D721Med (cell line): ENCODE results near the gene PUSL1.

Experiments used
- DNase-seq: peaks from one replicate; pipeline ENCODE4 v3.0.0; 2011; ENCODE audit warnings: low spot score; ENCODE audit not compliant: insufficient read length
- FAIRE-seq: peaks from 2 replicates; lab custom pipeline; 2011; peaks lifted over from hg19 to GRCh38; lab: Jason Lieb, UNC
- TF ChIP-seq, protein P1 (sequence below): IDR thresholded peaks from 2 replicates; pipeline ENCODE4 v1.5.1; 2012; ENCODE audit warnings: mild to moderate bottlenecking, control low read depth; ENCODE audit not compliant: insufficient read depth; ENCODE audit errors: missing control alignments

The PUSL1 gene

DNA sequence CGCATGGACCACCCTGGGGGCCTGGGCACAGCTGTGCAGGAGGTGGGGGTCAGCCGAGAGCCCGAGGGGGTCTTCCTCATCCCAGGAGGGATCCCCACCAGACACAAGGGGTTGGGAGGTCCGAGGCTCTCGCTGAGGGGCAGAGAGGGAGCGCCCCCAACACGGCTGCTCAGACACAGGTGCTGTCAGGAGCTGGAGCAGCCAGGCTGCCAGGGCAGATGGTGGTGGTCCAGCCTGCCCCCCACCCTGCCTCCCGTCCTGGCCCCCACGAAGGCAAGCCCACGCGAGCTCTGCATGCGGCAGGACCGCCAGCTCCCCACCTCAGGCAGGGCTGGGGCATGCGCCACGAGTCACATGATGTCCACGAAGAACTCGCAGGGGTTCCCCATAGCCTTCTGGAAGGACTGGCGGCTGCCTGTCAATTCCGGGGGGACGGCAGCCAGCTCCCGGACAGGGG is 27.4 kb downstream of the PUSL1 start:
- DNase-seq (no peak), FAIRE-seq (no peak)
- TF ChIP-seq, protein P1, sequence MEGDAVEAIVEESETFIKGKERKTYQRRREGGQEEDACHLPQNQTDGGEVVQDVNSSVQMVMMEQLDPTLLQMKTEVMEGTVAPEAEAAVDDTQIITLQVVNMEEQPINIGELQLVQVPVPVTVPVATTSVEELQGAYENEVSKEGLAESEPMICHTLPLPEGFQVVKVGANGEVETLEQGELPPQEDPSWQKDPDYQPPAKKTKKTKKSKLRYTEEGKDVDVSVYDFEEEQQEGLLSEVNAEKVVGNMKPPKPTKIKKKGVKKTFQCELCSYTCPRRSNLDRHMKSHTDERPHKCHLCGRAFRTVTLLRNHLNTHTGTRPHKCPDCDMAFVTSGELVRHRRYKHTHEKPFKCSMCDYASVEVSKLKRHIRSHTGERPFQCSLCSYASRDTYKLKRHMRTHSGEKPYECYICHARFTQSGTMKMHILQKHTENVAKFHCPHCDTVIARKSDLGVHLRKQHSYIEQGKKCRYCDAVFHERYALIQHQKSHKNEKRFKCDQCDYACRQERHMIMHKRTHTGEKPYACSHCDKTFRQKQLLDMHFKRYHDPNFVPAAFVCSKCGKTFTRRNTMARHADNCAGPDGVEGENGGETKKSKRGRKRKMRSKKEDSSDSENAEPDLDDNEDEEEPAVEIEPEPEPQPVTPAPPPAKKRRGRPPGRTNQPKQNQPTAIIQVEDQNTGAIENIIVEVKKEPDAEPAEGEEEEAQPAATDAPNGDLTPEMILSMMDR = no peak

DNA sequence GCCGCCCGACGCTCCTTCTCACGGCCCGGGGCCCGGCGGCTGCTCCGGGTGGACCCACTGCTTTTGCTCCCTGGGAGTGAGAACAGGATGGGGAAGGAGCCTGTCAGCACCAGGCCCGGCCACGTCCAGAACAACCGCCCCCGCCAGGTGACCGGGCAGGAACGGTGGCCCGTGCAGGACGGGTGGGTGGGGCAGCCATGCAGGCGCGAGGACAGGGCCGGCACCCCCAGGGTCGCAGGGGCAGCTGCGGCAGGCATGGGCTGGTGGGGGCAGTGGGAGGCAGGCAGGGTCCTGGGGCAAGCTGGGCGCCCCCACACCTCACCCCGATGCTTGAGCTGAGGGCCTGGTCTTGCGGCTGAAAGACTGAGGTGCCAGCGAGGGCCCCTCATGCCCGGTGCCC is 28.0 kb downstream of the PUSL1 start:
- DNase-seq = no peak
- TF ChIP-seq, protein P1 = no peak
- no peak for FAIRE-seq

DNA sequence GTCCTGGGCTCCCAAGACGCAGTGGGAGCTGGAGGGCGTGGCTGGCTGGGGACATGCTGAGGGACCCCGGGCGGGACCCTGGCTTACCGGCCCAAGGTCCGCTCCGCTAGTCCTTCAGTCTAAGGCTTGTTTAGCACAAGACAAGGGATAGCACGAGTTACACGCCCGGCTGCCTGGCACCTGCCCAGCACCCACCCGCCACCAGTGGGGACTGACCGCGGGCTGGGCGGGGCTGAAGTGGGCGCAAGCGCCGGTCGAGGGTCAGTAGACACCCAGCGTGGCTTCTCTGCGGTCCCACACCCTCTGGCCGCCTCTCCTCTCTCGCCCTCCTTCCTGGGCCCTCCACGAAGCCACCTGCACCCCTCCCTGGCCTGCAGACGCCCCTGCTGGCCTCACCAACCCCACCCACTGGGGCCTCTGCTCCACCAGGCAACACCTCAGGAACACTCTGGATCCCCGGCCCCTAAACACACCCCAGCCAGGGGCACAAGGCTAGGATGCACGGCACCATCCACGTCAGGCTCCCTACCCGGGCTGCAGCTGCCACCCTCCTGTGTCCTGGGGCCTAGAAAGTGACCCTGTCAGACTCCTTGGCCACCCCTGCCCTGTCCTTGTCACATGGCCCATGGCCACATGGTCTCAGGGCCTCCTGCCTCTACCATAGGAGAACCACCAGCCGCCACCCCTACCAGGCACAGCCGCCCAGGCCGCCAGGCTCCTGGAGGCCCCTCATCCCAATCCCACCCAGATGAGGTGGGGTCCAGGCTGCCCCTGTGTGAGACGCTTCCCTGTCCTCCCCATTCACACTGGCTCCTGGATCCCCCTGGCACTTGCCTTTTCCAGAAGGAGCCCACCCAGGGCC is 28.8 kb downstream of the PUSL1 start:
- no peak for FAIRE-seq
- TF ChIP-seq, protein P1 = no peak
- DNase-seq = no peak

DNA sequence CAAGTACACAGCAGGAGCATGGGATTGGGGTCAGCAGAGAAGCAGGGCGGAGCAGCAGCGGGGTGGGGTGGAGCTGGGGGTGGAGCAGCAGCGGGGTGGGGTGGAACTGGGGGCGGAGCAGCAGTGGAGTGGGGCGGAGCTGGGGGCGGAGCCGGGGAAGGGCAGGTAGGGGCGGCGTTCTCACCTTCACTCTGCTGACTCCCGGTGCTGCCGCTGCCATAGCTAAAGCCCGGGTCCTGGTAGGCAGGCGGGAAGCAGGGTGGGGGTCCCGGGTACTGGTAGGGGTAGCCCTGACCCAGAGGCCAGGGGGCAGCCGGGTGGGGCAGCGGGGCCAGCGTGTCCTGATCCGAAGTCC is 29.4 kb downstream of the PUSL1 start:
- FAIRE-seq (no peak), DNase-seq (no peak)
- TF ChIP-seq, protein P1 = no peak

DNA sequence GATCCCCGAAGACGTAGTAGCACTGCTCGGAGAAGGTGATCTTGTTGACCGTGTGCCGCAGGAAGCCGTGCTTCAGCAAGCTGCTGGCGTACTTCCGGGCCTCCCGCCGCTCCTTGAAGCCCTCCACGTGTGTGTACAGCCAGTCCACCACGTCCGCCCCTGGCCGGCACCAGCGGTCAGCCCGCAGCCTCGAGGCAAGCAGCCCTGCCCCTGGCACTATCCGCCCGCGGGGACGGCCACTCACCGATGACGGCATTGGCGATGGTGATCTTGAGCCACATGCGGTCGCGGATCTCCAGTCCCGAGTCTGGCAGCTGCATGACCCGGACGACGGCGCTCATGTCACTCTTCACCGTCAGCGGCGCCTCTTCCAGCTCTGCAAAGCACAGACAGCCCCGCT is 29.9 kb downstream of the PUSL1 start:
- no peak for FAIRE-seq
- TF ChIP-seq, protein P1 = no peak
- no peak for DNase-seq

DNA sequence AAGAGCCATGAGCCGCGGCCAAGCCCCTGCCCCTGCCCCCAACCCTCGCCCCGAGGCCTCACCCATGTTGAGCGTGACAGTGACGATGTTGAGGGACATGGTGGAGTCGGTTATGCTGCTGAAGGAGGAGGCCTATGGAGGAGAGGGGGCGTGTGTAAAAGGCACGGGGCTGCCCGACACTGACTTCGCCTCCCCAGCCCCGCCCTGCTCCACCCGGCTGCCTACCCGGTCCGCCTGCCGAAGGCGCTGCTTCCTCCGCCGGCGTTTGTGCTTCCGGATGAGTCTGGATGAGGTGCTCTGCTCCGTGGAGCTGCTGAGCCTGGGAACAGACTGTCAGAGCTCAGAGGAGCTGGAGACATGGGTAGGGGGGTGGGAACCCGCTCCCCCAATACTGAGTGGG is 31.8 kb downstream of the PUSL1 start:
- no peak for DNase-seq
- TF ChIP-seq, protein P1 = no peak
- no peak for FAIRE-seq

DNA sequence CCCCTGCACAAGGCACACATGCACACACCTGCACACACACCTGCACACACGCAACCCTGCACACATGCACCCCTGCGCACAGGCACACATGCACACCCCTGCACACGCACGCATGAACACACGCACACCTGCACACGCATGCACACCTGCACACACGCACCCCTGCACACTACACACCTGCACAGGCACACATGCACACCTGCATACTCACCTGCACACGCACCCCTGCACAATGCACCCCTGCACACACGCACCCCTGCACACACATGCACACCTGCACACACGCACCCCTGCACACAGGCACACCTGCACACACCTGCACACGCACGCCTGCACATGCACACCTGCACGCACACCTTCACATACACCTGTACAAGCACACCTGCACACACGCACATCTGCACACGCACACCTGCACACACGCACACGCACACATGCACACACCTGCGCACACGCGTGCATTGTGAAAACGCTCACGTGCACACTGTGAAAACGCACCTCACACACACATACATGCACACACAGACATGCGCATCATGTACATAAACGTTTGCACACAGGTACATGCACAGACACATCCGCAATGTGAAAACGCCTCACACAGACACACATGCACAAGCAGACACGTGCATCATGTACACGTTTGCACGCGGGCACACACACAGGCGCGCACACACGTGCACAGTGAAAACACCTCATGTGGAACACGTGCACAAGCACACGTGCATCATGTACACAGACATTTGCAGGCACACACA is 32.6 kb downstream of the PUSL1 start:
- TF ChIP-seq, protein P1 = no peak
- DNase-seq = no peak
- no peak for FAIRE-seq
